ENCODE data around the gene SERPINA10.

The SERPINA10 gene

DNA sequence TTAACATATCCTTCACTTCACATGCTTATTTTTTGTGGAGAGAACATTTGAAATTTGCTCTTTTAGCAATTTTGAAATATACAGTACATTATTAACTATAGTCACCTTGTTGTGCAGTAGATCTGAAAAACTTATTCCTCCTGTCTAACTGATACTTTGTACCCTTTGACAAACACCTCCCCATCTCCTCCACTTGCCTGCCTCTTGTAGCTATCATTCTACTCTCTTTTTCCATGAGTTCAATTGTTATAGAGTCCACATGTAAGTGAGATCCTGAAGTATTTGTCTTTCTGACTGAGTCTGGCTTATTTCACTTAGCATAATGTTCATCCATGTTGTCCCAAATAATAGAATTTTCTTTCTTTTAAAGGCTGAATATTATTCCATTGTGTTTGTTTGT is 39.5 kb upstream of the SERPINA10 start:
- H3K9ac ChIP-seq (ENCODE audit: low read depth, low read length), result no peak overlapping the region
- DNase-seq (no peak), ATAC-seq (ENCODE audit: insufficient read depth, low read depth) (no peak)
- H3K79me2 ChIP-seq (ENCODE audit: insufficient read depth, low read length), result no peaks in the 10 kb centered on the region
- H3K27me3 ChIP-seq (ENCODE audit: insufficient read depth, low read length, poor library complexity), result peaks cover 2% of the 10 kb centered on the region
- H2AFZ ChIP-seq (ENCODE audit: low read depth, low read length), result no peak overlapping the region
- no peak overlapping the region for H3K4me3 ChIP-seq (ENCODE audit: low read depth in 1 of 2, low read length in 2 of 2)
- no peaks in the 10 kb centered on the region for H3K4me1 ChIP-seq (ENCODE audit: insufficient read depth, low read length)
- no peak overlapping the region for H3K27ac ChIP-seq (ENCODE audit: low read length)
- no peaks in the 10 kb centered on the region for H3K9me3 ChIP-seq (ENCODE audit: insufficient read depth, low read length, severe bottlenecking)
- H3K36me3 ChIP-seq (ENCODE audit: insufficient read depth, low read length), result no peaks in the 10 kb centered on the region
- no peaks in the 10 kb centered on the region for H4K20me1 ChIP-seq (ENCODE audit: insufficient read depth, low read length)
- no peak overlapping the region for H3K4me2 ChIP-seq (ENCODE audit: insufficient read depth, low read length)
- TF ChIP-seq, protein P1, sequence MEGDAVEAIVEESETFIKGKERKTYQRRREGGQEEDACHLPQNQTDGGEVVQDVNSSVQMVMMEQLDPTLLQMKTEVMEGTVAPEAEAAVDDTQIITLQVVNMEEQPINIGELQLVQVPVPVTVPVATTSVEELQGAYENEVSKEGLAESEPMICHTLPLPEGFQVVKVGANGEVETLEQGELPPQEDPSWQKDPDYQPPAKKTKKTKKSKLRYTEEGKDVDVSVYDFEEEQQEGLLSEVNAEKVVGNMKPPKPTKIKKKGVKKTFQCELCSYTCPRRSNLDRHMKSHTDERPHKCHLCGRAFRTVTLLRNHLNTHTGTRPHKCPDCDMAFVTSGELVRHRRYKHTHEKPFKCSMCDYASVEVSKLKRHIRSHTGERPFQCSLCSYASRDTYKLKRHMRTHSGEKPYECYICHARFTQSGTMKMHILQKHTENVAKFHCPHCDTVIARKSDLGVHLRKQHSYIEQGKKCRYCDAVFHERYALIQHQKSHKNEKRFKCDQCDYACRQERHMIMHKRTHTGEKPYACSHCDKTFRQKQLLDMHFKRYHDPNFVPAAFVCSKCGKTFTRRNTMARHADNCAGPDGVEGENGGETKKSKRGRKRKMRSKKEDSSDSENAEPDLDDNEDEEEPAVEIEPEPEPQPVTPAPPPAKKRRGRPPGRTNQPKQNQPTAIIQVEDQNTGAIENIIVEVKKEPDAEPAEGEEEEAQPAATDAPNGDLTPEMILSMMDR (IDR thresholded peaks at IDR 0.05; ENCODE audit: borderline replicate concordance, extremely low read depth, low read length, poor library complexity, severe bottlenecking), result no peak
- TF ChIP-seq EZH2 (IDR thresholded peaks at IDR 0.05; ENCODE audit: borderline replicate concordance, low read depth, low read length, severe bottlenecking), result no peak

DNA sequence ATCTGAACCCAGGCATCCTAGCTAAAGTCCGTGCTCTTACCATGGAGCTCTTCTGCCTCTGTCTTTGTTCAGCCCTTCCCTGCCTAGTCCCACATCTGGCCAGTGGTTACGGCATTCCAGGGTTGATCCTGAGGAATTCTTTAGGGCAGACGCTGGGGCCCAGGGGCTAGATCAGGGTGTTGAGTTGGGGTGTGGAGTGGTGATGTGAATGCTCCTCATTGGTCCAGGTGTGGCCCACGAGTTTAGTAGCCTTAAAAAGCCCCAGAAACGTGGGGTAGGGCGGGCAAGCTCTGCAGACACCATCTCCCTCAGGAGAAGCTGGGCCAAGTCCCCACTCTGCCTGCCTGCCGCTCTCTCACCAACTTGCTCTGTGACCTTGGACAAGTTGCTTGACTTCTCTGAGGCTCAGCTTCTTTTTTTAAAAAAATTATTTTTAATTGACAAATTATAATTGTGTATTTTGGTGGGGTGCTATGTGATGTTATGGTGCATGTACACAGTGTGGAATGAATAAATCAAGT is 39.1 kb upstream of the SERPINA10 start:
- Histone ChIP-seq H3K79me2 (ENCODE audit: insufficient read depth, low read length) (no peaks in the 10 kb centered on the region), H3K4me1 (ENCODE audit: insufficient read depth, low read length) (no peaks in the 10 kb centered on the region), H3K27me3 (ENCODE audit: insufficient read depth, low read length, poor library complexity) (peaks cover 2% of the 10 kb centered on the region), H2AFZ (ENCODE audit: low read depth, low read length) (no peak overlapping the region), H3K27ac (ENCODE audit: low read length) (no peak overlapping the region), H4K20me1 (ENCODE audit: insufficient read depth, low read length) (no peaks in the 10 kb centered on the region), H3K36me3 (ENCODE audit: insufficient read depth, low read length) (no peaks in the 10 kb centered on the region), H3K9ac (ENCODE audit: low read depth, low read length) (no peak overlapping the region), H3K4me2 (ENCODE audit: insufficient read depth, low read length) (no peak overlapping the region), H3K4me3 (ENCODE audit: low read depth in 1 of 2, low read length in 2 of 2) (no peak overlapping the region), H3K9me3 (ENCODE audit: insufficient read depth, low read length, severe bottlenecking) (no peaks in the 10 kb centered on the region)
- TF ChIP-seq, protein P1 (IDR thresholded peaks at IDR 0.05; ENCODE audit: borderline replicate concordance, extremely low read depth, low read length, poor library complexity, severe bottlenecking), result no peak
- no peak for DNase-seq
- ATAC-seq (ENCODE audit: insufficient read depth, low read depth), result no peak

DNA sequence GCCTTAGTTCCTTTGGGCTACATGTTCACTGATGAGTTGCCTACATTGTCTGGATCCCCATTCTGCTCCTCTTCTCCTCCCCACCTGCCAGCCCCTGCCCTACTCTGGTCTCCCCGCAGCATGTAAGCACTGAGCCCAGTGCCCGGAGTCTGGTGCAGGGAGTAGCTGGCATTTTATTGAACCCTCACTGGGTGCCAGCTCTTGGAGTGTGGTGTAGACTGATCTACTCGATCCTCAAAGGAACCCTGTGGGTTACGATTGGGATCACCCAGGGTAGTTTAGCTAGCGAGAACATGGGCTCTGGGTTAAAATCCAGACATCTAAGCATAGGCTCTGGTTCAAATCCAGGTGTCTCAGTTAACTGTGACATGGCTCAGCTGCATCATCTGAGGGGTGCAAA is 38.4 kb upstream of the SERPINA10 start:
- Histone ChIP-seq H3K27ac (ENCODE audit: low read length) (no peak overlapping the region), H4K20me1 (ENCODE audit: insufficient read depth, low read length) (no peaks in the 10 kb centered on the region), H3K27me3 (ENCODE audit: insufficient read depth, low read length, poor library complexity) (peaks cover 2% of the 10 kb centered on the region), H3K4me3 (ENCODE audit: low read depth in 1 of 2, low read length in 2 of 2) (no peak overlapping the region), H2AFZ (ENCODE audit: low read depth, low read length) (no peak overlapping the region), H3K9ac (ENCODE audit: low read depth, low read length) (no peak overlapping the region), H3K4me1 (ENCODE audit: insufficient read depth, low read length) (no peaks in the 10 kb centered on the region), H3K79me2 (ENCODE audit: insufficient read depth, low read length) (no peaks in the 10 kb centered on the region), H3K36me3 (ENCODE audit: insufficient read depth, low read length) (no peaks in the 10 kb centered on the region), H3K9me3 (ENCODE audit: insufficient read depth, low read length, severe bottlenecking) (no peaks in the 10 kb centered on the region), H3K4me2 (ENCODE audit: insufficient read depth, low read length) (no peak overlapping the region)
- no peak for TF ChIP-seq EZH2 (IDR thresholded peaks at IDR 0.05; ENCODE audit: borderline replicate concordance, low read depth, low read length, severe bottlenecking)
- TF ChIP-seq, protein P1 (IDR thresholded peaks at IDR 0.05; ENCODE audit: borderline replicate concordance, extremely low read depth, low read length, poor library complexity, severe bottlenecking), result no peak
- no peak for ATAC-seq (ENCODE audit: insufficient read depth, low read depth)
- DNase-seq, result no peak

- Histone ChIP-seq H3K4me1 (ENCODE audit: insufficient read depth, low read length) (no peaks in the 10 kb centered on the region), H3K9ac (ENCODE audit: low read depth, low read length) (no peak overlapping the region), H3K79me2 (ENCODE audit: insufficient read depth, low read length) (no peaks in the 10 kb centered on the region), H3K27me3 (ENCODE audit: insufficient read depth, low read length, poor library complexity) (peaks cover 1% of the 10 kb centered on the region), H3K4me3 (ENCODE audit: low read depth in 1 of 2, low read length in 2 of 2) (no peak overlapping the region), H3K27ac (ENCODE audit: low read length) (no peak overlapping the region), H3K36me3 (ENCODE audit: insufficient read depth, low read length) (no peaks in the 10 kb centered on the region), H2AFZ (ENCODE audit: low read depth, low read length) (no peak overlapping the region), H3K9me3 (ENCODE audit: insufficient read depth, low read length, severe bottlenecking) (no peaks in the 10 kb centered on the region), H4K20me1 (ENCODE audit: insufficient read depth, low read length) (no peaks in the 10 kb centered on the region), H3K4me2 (ENCODE audit: insufficient read depth, low read length) (no peak overlapping the region)
- no peak for DNase-seq
- no peak for TF ChIP-seq EZH2 (IDR thresholded peaks at IDR 0.05; ENCODE audit: borderline replicate concordance, low read depth, low read length, severe bottlenecking)
- no peak for ATAC-seq (ENCODE audit: insufficient read depth, low read depth)
These were observed 37.8 kb upstream of the SERPINA10 start for GRCh38 chr14:94330857-94331256.

Measured in DND-41 (cell line).